SK-N-SH treated with all-trans-retinoic acid at 6 μM for 48 hours (cell line): ENCODE measurements around the gene MAP3K1.

Experiments used
- ATAC-seq: fragments of 200-7000 bp; cut with Tn5 transposase; 3 replicates; pipeline ENCODE4 v1.9.1; 2020; ENCODE audit warnings: mild to moderate bottlenecking, moderate library complexity
- ARNTL ChIP-seq: fragments of 450-650 bp; formaldehyde crosslinking; IDR thresholded peaks from 2 replicates; pipeline ENCODE4 v1.5.0; 2020; ENCODE audit warnings: low read depth, mild to moderate bottlenecking, moderate library complexity, borderline replicate concordance
- BACH2 ChIP-seq: fragments of 250-450 bp; sonication (Bioruptor Pico); IDR thresholded peaks from 2 replicates; pipeline ENCODE4 v1.9.0; 2021; ENCODE audit warnings: mild to moderate bottlenecking, borderline replicate concordance
- ESRRG ChIP-seq: fragments of 250-450 bp; sonication (Bioruptor Pico); IDR thresholded peaks from 2 replicates; pipeline ENCODE4 v1.6.1; 2021; ENCODE audit warnings: mild to moderate bottlenecking
- GLIS3 ChIP-seq: fragments of 250-450 bp; sonication (Bioruptor Pico); IDR thresholded peaks from 2 replicates; pipeline ENCODE4 v1.5.0; 2020; ENCODE audit warnings: mild to moderate bottlenecking, moderate library complexity
- ISL1 ChIP-seq: fragments of 250-450 bp; sonication (Bioruptor Pico); IDR thresholded peaks from 2 replicates; pipeline ENCODE4 v2.1.2; 2022; ENCODE audit warnings: mild to moderate bottlenecking, moderate library complexity
- OSR1 ChIP-seq: fragments of 250-450 bp; sonication (Bioruptor Pico); IDR thresholded peaks from 2 replicates; pipeline ENCODE4 v1.8.0; 2022; ENCODE audit warnings: moderate library complexity, mild to moderate bottlenecking, inconsistent platforms
- PPARA ChIP-seq: fragments of 250-450 bp; sonication (Bioruptor Pico); IDR thresholded peaks from 2 replicates; pipeline ENCODE4 v1.5.0; 2020; ENCODE audit warnings: mild to moderate bottlenecking, borderline replicate concordance
- RARB ChIP-seq: fragments of 250-450 bp; sonication (Bioruptor Pico); IDR thresholded peaks from 2 replicates; pipeline ENCODE4 v1.8.0; 2021; ENCODE audit warnings: mild to moderate bottlenecking, moderate library complexity
- TCF4 ChIP-seq: fragments of 250-450 bp; sonication (Bioruptor Pico); IDR thresholded peaks from 2 replicates; pipeline ENCODE4 v1.8.0; 2021; ENCODE audit warnings: mild to moderate bottlenecking, moderate library complexity, borderline replicate concordance
- TOX ChIP-seq: fragments of 250-450 bp; sonication (Bioruptor Pico); IDR thresholded peaks from 2 replicates; pipeline ENCODE4 v1.8.0; 2021; ENCODE audit warnings: mild to moderate bottlenecking, moderate library complexity, borderline replicate concordance
- ZC3H10 ChIP-seq: fragments of 250-450 bp; sonication (Bioruptor Pico); IDR thresholded peaks from 2 replicates; pipeline ENCODE4 v1.5.1; 2021; ENCODE audit warnings: mild to moderate bottlenecking, moderate library complexity
- ZFP3 ChIP-seq: fragments of 250-450 bp; sonication (Bioruptor Pico); IDR thresholded peaks from 2 replicates; pipeline ENCODE4 v1.5.0; 2020; ENCODE audit warnings: mild to moderate bottlenecking, moderate library complexity
- ZFP30 ChIP-seq: fragments of 450-650 bp; formaldehyde crosslinking; IDR thresholded peaks from 2 replicates; pipeline ENCODE4 v1.5.0; 2022; ENCODE audit warnings: mild to moderate bottlenecking, moderate library complexity
- ZNF565 ChIP-seq: fragments of 450-650 bp; formaldehyde crosslinking; conservative IDR thresholded peaks from 2 replicates; pipeline ENCODE4 v1.5.0; 2020; ENCODE audit warnings: low read depth, mild to moderate bottlenecking, moderate library complexity
- ZNF70 ChIP-seq: fragments of 450-650 bp; formaldehyde crosslinking; IDR thresholded peaks from 2 replicates; pipeline ENCODE4 v1.5.0; 2020; ENCODE audit warnings: mild to moderate bottlenecking, moderate library complexity
- ZNF8 ChIP-seq: fragments of 450-650 bp; formaldehyde crosslinking; IDR thresholded peaks from 2 replicates; pipeline ENCODE4 v1.5.0; 2020; ENCODE audit warnings: mild to moderate bottlenecking, moderate library complexity
- TF ChIP-seq, protein P1 (sequence below): fragments of 250-450 bp; sonication (Bioruptor Pico); IDR thresholded peaks from 2 replicates; pipeline ENCODE4 v1.5.0; 2020; ENCODE audit warnings: mild to moderate bottlenecking, moderate library complexity
- TF ChIP-seq, protein P2 (sequence below): fragments of 250-450 bp; sonication (Bioruptor Pico); IDR thresholded peaks from 2 replicates; pipeline ENCODE4 v1.8.0; 2021; ENCODE audit warnings: low read depth, mild to moderate bottlenecking, moderate library complexity, borderline replicate concordance
- TF ChIP-seq, protein P3 (sequence below): fragments of 250-450 bp; sonication (Bioruptor Pico); IDR thresholded peaks from 2 replicates; pipeline ENCODE4 v1.8.0; 2020; ENCODE audit warnings: mild to moderate bottlenecking, moderate library complexity, borderline replicate concordance
- TF ChIP-seq, protein P4 (sequence below): fragments of 250-450 bp; sonication (Bioruptor Pico); IDR thresholded peaks from 2 replicates; pipeline ENCODE4 v1.5.1; 2020; ENCODE audit warnings: low read depth, mild to moderate bottlenecking, moderate library complexity
- TF ChIP-seq, protein P5 (sequence below): fragments of 250-450 bp; sonication (Bioruptor Pico); IDR thresholded peaks from 2 replicates; pipeline ENCODE4 v1.5.1; 2021; ENCODE audit warnings: mild to moderate bottlenecking, moderate library complexity

The MAP3K1 gene

DNA sequence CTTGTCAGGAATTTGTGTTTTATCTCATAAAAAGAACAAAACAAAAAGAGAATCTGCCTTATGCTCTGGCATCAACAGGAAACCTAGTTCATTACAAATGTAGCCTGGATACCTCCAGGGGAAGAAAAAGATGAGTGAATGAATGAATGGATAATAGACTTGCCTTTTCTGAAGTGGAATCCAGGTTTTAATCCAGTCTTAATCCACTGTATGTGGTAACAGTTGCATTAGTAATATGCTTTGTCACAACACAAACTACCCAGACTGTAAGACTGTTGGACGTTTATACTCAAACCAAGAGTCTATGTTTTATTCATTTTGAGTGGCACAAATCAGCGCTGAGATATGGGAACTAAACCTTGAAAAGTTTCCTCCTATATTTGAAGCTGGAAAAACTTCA is 32.1 kb upstream of the MAP3K1 start:
- no peak for TF ChIP-seq ARNTL (CRISPR knock-in tag)
- no peak for ATAC-seq

DNA sequence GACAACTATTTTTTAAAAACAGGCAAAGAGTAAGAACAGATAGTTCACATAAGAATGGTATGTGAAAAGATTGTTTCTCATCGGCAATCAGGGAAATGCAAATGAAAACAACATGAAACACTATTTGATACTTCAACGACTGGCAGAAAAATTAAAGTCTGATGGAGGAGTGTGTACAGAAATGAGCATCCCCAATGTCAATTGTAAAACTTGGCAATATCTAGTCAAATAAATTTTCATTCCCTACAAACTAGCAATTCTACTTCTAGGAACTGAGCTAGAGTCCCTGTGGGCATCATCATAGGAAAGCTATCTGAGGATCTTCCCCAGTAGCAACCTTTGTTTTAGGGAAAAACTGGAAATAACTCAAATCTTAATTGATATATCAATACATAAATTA is 29.0 kb upstream of the MAP3K1 start:
- TF ChIP-seq RARB (CRISPR knock-in tag) (no peak), ESRRG (CRISPR knock-in tag) (no peak), OSR1 (CRISPR knock-in tag) (no peak), GLIS3 (CRISPR knock-in tag) (no peak), ARNTL (CRISPR knock-in tag) (no peak), PPARA (CRISPR knock-in tag) (no peak), ISL1 (no peak), TCF4 (CRISPR knock-in tag) (no peak), ZFP3 (CRISPR knock-in tag) (no peak), ZNF565 (no peak), ZNF8 (CRISPR knock-in tag) (no peak), ZNF70 (CRISPR knock-in tag) (no peak), ZFP30 (CRISPR knock-in tag) (no peak), TOX (CRISPR knock-in tag) (no peak)
- TF ChIP-seq, protein P1, sequence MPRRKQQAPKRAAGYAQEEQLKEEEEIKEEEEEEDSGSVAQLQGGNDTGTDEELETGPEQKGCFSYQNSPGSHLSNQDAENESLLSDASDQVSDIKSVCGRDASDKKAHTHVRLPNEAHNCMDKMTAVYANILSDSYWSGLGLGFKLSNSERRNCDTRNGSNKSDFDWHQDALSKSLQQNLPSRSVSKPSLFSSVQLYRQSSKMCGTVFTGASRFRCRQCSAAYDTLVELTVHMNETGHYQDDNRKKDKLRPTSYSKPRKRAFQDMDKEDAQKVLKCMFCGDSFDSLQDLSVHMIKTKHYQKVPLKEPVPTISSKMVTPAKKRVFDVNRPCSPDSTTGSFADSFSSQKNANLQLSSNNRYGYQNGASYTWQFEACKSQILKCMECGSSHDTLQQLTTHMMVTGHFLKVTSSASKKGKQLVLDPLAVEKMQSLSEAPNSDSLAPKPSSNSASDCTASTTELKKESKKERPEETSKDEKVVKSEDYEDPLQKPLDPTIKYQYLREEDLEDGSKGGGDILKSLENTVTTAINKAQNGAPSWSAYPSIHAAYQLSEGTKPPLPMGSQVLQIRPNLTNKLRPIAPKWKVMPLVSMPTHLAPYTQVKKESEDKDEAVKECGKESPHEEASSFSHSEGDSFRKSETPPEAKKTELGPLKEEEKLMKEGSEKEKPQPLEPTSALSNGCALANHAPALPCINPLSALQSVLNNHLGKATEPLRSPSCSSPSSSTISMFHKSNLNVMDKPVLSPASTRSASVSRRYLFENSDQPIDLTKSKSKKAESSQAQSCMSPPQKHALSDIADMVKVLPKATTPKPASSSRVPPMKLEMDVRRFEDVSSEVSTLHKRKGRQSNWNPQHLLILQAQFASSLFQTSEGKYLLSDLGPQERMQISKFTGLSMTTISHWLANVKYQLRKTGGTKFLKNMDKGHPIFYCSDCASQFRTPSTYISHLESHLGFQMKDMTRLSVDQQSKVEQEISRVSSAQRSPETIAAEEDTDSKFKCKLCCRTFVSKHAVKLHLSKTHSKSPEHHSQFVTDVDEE (CRISPR knock-in tag), result no peak
- TF ChIP-seq, protein P2, sequence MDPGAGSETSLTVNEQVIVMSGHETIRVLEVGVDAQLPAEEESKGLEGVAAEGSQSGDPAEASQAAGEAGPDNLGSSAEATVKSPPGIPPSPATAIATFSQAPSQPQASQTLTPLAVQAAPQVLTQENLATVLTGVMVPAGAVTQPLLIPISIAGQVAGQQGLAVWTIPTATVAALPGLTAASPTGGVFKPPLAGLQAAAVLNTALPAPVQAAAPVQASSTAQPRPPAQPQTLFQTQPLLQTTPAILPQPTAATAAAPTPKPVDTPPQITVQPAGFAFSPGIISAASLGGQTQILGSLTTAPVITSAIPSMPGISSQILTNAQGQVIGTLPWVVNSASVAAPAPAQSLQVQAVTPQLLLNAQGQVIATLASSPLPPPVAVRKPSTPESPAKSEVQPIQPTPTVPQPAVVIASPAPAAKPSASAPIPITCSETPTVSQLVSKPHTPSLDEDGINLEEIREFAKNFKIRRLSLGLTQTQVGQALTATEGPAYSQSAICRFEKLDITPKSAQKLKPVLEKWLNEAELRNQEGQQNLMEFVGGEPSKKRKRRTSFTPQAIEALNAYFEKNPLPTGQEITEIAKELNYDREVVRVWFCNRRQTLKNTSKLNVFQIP (CRISPR knock-in tag), result no peak
- TF ChIP-seq, protein P3, sequence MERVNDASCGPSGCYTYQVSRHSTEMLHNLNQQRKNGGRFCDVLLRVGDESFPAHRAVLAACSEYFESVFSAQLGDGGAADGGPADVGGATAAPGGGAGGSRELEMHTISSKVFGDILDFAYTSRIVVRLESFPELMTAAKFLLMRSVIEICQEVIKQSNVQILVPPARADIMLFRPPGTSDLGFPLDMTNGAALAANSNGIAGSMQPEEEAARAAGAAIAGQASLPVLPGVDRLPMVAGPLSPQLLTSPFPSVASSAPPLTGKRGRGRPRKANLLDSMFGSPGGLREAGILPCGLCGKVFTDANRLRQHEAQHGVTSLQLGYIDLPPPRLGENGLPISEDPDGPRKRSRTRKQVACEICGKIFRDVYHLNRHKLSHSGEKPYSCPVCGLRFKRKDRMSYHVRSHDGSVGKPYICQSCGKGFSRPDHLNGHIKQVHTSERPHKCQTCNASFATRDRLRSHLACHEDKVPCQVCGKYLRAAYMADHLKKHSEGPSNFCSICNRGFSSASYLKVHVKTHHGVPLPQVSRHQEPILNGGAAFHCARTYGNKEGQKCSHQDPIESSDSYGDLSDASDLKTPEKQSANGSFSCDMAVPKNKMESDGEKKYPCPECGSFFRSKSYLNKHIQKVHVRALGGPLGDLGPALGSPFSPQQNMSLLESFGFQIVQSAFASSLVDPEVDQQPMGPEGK (CRISPR knock-in tag), result no peak
- TF ChIP-seq, protein P4, sequence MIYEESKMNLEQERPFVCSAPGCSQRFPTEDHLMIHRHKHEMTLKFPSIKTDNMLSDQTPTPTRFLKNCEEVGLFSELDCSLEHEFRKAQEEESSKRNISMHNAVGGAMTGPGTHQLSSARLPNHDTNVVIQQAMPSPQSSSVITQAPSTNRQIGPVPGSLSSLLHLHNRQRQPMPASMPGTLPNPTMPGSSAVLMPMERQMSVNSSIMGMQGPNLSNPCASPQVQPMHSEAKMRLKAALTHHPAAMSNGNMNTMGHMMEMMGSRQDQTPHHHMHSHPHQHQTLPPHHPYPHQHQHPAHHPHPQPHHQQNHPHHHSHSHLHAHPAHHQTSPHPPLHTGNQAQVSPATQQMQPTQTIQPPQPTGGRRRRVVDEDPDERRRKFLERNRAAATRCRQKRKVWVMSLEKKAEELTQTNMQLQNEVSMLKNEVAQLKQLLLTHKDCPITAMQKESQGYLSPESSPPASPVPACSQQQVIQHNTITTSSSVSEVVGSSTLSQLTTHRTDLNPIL (CRISPR knock-in tag), result no peak
- no peak for ATAC-seq

DNA sequence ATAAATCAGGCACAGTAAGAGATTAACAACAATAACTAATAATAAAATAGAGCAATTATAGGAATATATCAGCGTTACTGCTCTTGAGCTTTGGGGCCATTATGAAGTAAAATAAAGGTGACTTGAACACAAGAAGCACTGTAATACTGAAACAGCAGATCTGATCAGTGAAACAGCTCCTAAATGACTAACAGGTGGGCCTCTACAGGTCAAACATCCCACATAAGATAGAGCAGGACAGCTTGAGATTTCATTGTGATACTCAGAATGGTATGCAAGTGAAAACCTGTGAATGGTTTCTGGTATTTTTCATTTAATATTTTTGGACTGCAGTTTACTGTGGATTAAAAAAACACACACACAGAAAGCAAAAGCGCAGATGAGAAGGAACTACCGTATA is 24.0 kb upstream of the MAP3K1 start:
- ATAC-seq, result no peak
- no peak for TF ChIP-seq ESRRG (CRISPR knock-in tag)
- TF ChIP-seq BACH2 (CRISPR knock-in tag), result no peak
- TF ChIP-seq PPARA (CRISPR knock-in tag), result no peak
- TF ChIP-seq, protein P3 (CRISPR knock-in tag), result no peak
- no peak for TF ChIP-seq OSR1 (CRISPR knock-in tag)
- TF ChIP-seq ZC3H10 (CRISPR knock-in tag), result no peak
- TF ChIP-seq, protein P5, sequence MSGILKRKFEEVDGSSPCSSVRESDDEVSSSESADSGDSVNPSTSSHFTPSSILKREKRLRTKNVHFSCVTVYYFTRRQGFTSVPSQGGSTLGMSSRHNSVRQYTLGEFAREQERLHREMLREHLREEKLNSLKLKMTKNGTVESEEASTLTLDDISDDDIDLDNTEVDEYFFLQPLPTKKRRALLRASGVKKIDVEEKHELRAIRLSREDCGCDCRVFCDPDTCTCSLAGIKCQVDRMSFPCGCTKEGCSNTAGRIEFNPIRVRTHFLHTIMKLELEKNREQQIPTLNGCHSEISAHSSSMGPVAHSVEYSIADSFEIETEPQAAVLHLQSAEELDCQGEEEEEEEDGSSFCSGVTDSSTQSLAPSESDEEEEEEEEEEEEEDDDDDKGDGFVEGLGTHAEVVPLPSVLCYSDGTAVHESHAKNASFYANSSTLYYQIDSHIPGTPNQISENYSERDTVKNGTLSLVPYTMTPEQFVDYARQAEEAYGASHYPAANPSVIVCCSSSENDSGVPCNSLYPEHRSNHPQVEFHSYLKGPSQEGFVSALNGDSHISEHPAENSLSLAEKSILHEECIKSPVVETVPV (CRISPR knock-in tag), result no peak
- TF ChIP-seq, protein P1 (CRISPR knock-in tag), result no peak
- TF ChIP-seq ZFP3 (CRISPR knock-in tag), result no peak
- TF ChIP-seq, protein P4 (CRISPR knock-in tag), result no peak
- no peak for TF ChIP-seq GLIS3 (CRISPR knock-in tag)
